ENCODE measurements around the gene GALK2. TPM values are rescaled to one million over a fixed set of nuclear protein-coding genes. Genes with fewer than 3 reads are reported as not detected.

The GALK2 gene
- polyA plus RNA-seq, 3 donors: 23.6 to 30.4 (median 27.5) TPM

Other genes with a start within 250 kb of the GALK2 start
- 1 to 10 TPM; 2.3 to 2.8 (median 2.5) TPM for gene SHC4, start 206.3 kb upstream of the GALK2 start, polyA plus RNA-seq (ENCODE audit: insufficient read length in 3 of 3)
- gene SECISBP2L, start 123.8 kb upstream of the GALK2 start, polyA plus RNA-seq (ENCODE audit: insufficient read length in 3 of 3): 10 to 100 TPM; 45.9 to 71.8 (median 57.9) TPM
- 100 to 1,000 TPM in 2 of 3 donors, 10 to 100 TPM in 1; 91.3 to 117 (median 100) TPM for gene COPS2, start 14.6 kb upstream of the GALK2 start, polyA plus RNA-seq (ENCODE audit: insufficient read length in 3 of 3)